ENCODE data around the gene VPS26C. TPM values are rescaled to one million over a fixed set of nuclear protein-coding genes. Genes with fewer than 3 reads are reported as not detected.

VPS26C gene
- total RNA-seq, 1 experiment from 2014 or later = 58.0 TPM

- no peak overlapping the region for H2BK20ac ChIP-seq (ENCODE audit: low read depth, low read length, poor library complexity, severe bottlenecking)
- Mint-ChIP-seq H3K4me1 (peaks cover 12 to 13% of the 10 kb centered on the region in 2 experiments), H3K27me3 (ENCODE audit: low read depth) (no peaks in the 10 kb centered on the region), H3K4me3 (no peak overlapping the region), H3K9me3 (no peaks in the 10 kb centered on the region), H3K36me3 (ENCODE audit: insufficient read depth in 1 of 3, low read depth in 3 of 3) (peaks cover 14 to 44% (median 25%) of the 10 kb centered on the region in 3 experiments), H3K27ac (peak overlapping the region in 1 of 3 experiments; percentile 34; a peak in 1 of 7 replicates)
- no peaks in the 10 kb centered on the region for H3K4me1 ChIP-seq (ENCODE audit: insufficient read depth, low read length)
- no peaks in the 10 kb centered on the region for H3K79me1 ChIP-seq (ENCODE audit: insufficient read depth, low read depth, low read length, poor library complexity, severe bottlenecking)
- no peak overlapping the region for H3K18ac ChIP-seq (ENCODE audit: insufficient read length, low read depth, low read length)
- no CpG with 5 or more reads among the region's 6 CpGs for WGBS (ENCODE audit: extremely low coverage, insufficient read length, low lambda C conversion rate)
- no peak overlapping the region for H4K5ac ChIP-seq (ENCODE audit: insufficient read length, low read depth, low read length)
- H2BK120ac ChIP-seq (ENCODE audit: low read depth, low read length, poor library complexity, severe bottlenecking) = no peak overlapping the region
- no peaks in the 10 kb centered on the region for H3K79me2 ChIP-seq (ENCODE audit: insufficient read depth, low read length)
- no peak overlapping the region for H3K56ac ChIP-seq (ENCODE audit: insufficient read length, low read depth, low read length)
- TF ChIP-seq CTCF (conservative IDR thresholded peaks at IDR 0.05) = no peak
- H2AK5ac ChIP-seq (ENCODE audit: insufficient read length, low read length) = no peak overlapping the region
- H2BK12ac ChIP-seq (ENCODE audit: insufficient read length, low read depth, low read length) = no peak overlapping the region
- no peak overlapping the region for H4K91ac ChIP-seq (ENCODE audit: insufficient read length, low read depth, low read length)
- no peak for DNase-seq
- H3K4me2 ChIP-seq (ENCODE audit: insufficient read depth, insufficient read length, low read length) = no peak overlapping the region
- no peaks in the 10 kb centered on the region for H3K27me3 ChIP-seq (ENCODE audit: insufficient read depth, low read length)
- no peak overlapping the region for H3T11ph ChIP-seq (ENCODE audit: low read length)
- no peak overlapping the region for H3K14ac ChIP-seq (ENCODE audit: insufficient read depth, low read length)
- no peak overlapping the region for H4K8ac ChIP-seq (replicated peaks; ENCODE audit: insufficient read length, low read depth, low read length)
- no peaks in the 10 kb centered on the region for H4K20me1 ChIP-seq (ENCODE audit: control insufficient read depth, insufficient read depth, insufficient read length)
- no peak overlapping the region for H3K27ac ChIP-seq (ENCODE audit: insufficient read length, low read depth, low read length)
- no peaks in the 10 kb centered on the region for H3K23me2 ChIP-seq (ENCODE audit: insufficient read length, low read depth, low read length, poor library complexity, severe bottlenecking)
- no peaks in the 10 kb centered on the region for H3K9me3 ChIP-seq (ENCODE audit: control insufficient read depth, low read depth, low read length)
- H3K4ac ChIP-seq (ENCODE audit: low read depth, low read length) = no peak overlapping the region
- H2AFZ ChIP-seq (ENCODE audit: low read length) = no peak overlapping the region
- H2BK15ac ChIP-seq (ENCODE audit: low read depth, low read length) = no peak overlapping the region
- H2BK5ac ChIP-seq (ENCODE audit: insufficient read length, low read length) = no peak overlapping the region
- no peak overlapping the region for H3K9ac ChIP-seq (ENCODE audit: extremely low read depth, insufficient read length, low read length)
- no peak overlapping the region for H3K23ac ChIP-seq (ENCODE audit: insufficient read length, low read depth, low read length)
These were observed 73.5 kb downstream of the VPS26C start for GRCh38 chr21:37193676-37194075.

Data from H9 (cell line).